OCI-LY7 (cell line): ENCODE measurements around the gene HS2ST1. TPM values are rescaled to one million over a fixed set of nuclear protein-coding genes. Genes with fewer than 3 reads are reported as not detected.

Experiments used
- BruUV-seq: library from RNA; stranded (reverse); fragments of 400-500 nt; replicated peaks from 2 replicates; lab custom pipeline; 2021; lab: Mats Ljungman, UMichigan
- CTCF ChIA-PET: fragments of 300-600 bp; sonication (Branson Sonifier 250); formaldehyde crosslinking; loops from one replicate; lab custom pipeline; 2022; ENCODE audit warnings: antibody characterized with exemption; ENCODE audit not compliant: unreplicated experiment; lab: Charles Lee
- POLR2A ChIA-PET: fragments of 300-600 bp; sonication (Branson Sonifier 250); formaldehyde crosslinking; loops from one replicate; lab custom pipeline; 2022; ENCODE audit warnings: antibody characterized with exemption; lab: Charles Lee
- DNase-seq: peaks from one replicate; pipeline ENCODE4 v3.0.0-alpha.2; 2015; ENCODE audit warnings: low spot score
- H2AFZ ChIP-seq: fragments of 200-600 bp; sonication (generic), shearing (Covaris generic); 2 replicates; pipeline ENCODE4 v1.6.1; 2014; ENCODE audit warnings: mild to moderate bottlenecking, antibody characterized with exemption, low read length, moderate library complexity
- H3K27ac ChIP-seq: fragments of 200-600 bp; sonication (generic); 2 replicates; pipeline ENCODE4 v1.5.1; 2014; ENCODE audit warnings: mixed run types, low read depth, mild to moderate bottlenecking, moderate library complexity, low read length, inconsistent platforms; ENCODE audit not compliant: poor library complexity, severe bottlenecking
- H3K36me3 ChIP-seq: fragments of 200-600 bp; sonication (generic); 2 replicates; pipeline ENCODE4 v1.6.1; 2014; ENCODE audit warnings: mild to moderate bottlenecking, antibody characterized with exemption, low read length, moderate library complexity, mixed read lengths; ENCODE audit not compliant: insufficient read depth
- H3K4me1 ChIP-seq: fragments of 200-600 bp; sonication (generic); 2 replicates; pipeline ENCODE4 v1.5.1; 2014; ENCODE audit warnings: mild to moderate bottlenecking, low read length; ENCODE audit not compliant: insufficient read depth, poor library complexity, severe bottlenecking
- H3K4me2 ChIP-seq: fragments of 200-600 bp; sonication (generic); 2 replicates; pipeline ENCODE4 v1.6.1; 2014; ENCODE audit warnings: mild to moderate bottlenecking, low read length
- H3K4me3 ChIP-seq: fragments of 200-600 bp; sonication (generic); 2 replicates; pipeline ENCODE4 v1.5.1; 2014; ENCODE audit warnings: mild to moderate bottlenecking, low read depth, low read length; ENCODE audit not compliant: poor library complexity, severe bottlenecking
- H3K79me2 ChIP-seq: fragments of 200-600 bp; sonication (generic); 2 replicates; pipeline ENCODE4 v1.6.1; 2016; ENCODE audit warnings: low read depth, mild to moderate bottlenecking, low read length, moderate library complexity, mixed read lengths; ENCODE audit not compliant: insufficient read depth
- H3K9me2 ChIP-seq: fragments of 200-600 bp; sonication (generic); 2 replicates; pipeline ENCODE4 v1.6.1; 2016; ENCODE audit warnings: mild to moderate bottlenecking, low read length, mixed read lengths; ENCODE audit not compliant: insufficient read depth
- H3K9me3 ChIP-seq: fragments of 200-600 bp; sonication (generic); 2 replicates; pipeline ENCODE4 v1.6.1; 2014; ENCODE audit warnings: mild to moderate bottlenecking, mixed run types, low read length, mixed read lengths
- H4K20me1 ChIP-seq: fragments of 200-600 bp; sonication (generic); 2 replicates; pipeline ENCODE4 v1.6.1; 2014; ENCODE audit warnings: mild to moderate bottlenecking, antibody characterized with exemption, low read length, moderate library complexity, mixed read lengths; ENCODE audit not compliant: insufficient read depth
- CTCF ChIP-seq: fragments of 200-600 bp; sonication (generic); conservative IDR thresholded peaks from 2 replicates; pipeline ENCODE4 v1.5.1; 2014; ENCODE audit warnings: mild to moderate bottlenecking, antibody characterized with exemption, low read length, moderate library complexity, mixed read lengths
- EZH2phosphoT487 ChIP-seq: fragments of 200-600 bp; sonication (generic); IDR thresholded peaks from 2 replicates; pipeline ENCODE4 v1.6.1; 2018; ENCODE audit warnings: low read depth, borderline replicate concordance, mild to moderate bottlenecking, mixed run types, antibody characterized with exemption, low read length, moderate library complexity, mixed read lengths
- intact Hi-C: fragments of 100-400 bp; cut with micrococcal nuclease; formaldehyde crosslinking; loops from one replicate; pipeline ENCODE4 v1.10.0; 2022; ENCODE audit not compliant: unreplicated experiment
- total RNA-seq, 2 experiments: library from RNA; depleted of rRNA in 1 of 2; stranded (reverse); fragments of >200 nt in 1 of 2; shearing (Covaris generic) in 1 of 2; gene quantifications; 2 replicates each; pipeline ENCODE4 v1.2.3, GENCODE V29; 2014 to 2022

Gene HS2ST1
- total RNA-seq, 2 experiments from 2014 or later, result 20.9 to 63.7 TPM

DNA sequence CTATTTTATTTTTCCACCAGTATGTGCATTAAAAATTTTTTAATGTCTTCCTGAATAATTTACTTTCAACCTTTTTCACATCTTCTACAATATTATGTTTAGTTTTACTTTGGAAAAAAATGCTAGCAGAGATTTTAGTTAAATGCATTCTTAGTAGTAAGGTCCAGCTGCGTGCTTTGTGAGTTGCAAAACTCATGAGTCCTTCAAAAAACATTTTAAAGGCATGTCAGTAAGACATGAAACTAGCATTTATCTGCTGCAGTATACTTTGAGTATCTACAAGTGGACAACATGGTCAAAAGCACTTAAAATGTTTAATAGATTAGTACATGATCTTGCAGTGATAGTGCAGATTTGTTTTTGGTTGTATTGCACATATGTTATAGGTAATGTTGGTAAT is 139.0 kb downstream of the HS2ST1 start:
- peak overlapping the region; percentile 98 for H3K27ac ChIP-seq
- intact Hi-C loops, result loop anchor here (2.0 to 10.0 kb wide), 4 partner anchors 29 to 279 kb away; partner anchors contain the start of genes HS2ST1 and SELENOF
- no peak overlapping the region for H2AFZ ChIP-seq
- peak; percentile 43 for DNase-seq
- ChIA-PET CTCF (interaction anchor here (0.9 kb wide), 1 partner anchor 31 kb away, joined by 3 read pairs; no protein-coding TSS in a partner anchor), POLR2A (interaction anchor here (0.7 to 1.8 kb wide), 12 partner anchors 8 to 349 kb away, joined by 3 to 19 read pairs (median 5); partner anchors contain the start of genes HS2ST1, SELENOF and SH3GLB1)
- H4K20me1 ChIP-seq, result no peaks in the 10 kb centered on the region
- no peak for TF ChIP-seq CTCF
- TF ChIP-seq EZH2phosphoT487, result no peak
- peaks cover 27% of the 10 kb centered on the region for H3K9me3 ChIP-seq
- BruUV-seq, result no TSS peak
- peak overlapping the region; percentile 89 for H3K4me2 ChIP-seq
- H3K4me3 ChIP-seq, result peak overlapping the region; percentile 57
- H3K79me2 ChIP-seq, result peaks cover 89% of the 10 kb centered on the region
- peaks cover 42% of the 10 kb centered on the region for H3K36me3 ChIP-seq
- no peaks in the 10 kb centered on the region for H3K9me2 ChIP-seq
- peaks cover 92% of the 10 kb centered on the region for H3K4me1 ChIP-seq

GRCh38 chr1:87056974-87057373 is 142.5 kb downstream of the HS2ST1 start:
- Histone ChIP-seq H3K4me2 (peak overlapping the region; percentile 65), H3K4me1 (peaks cover 96% of the 10 kb centered on the region), H3K79me2 (peaks cover 91% of the 10 kb centered on the region), H3K27ac (peak overlapping the region; percentile 98), H3K9me3 (peaks cover 53% of the 10 kb centered on the region), H3K4me3 (peak overlapping the region; percentile 54), H3K36me3 (peaks cover 57% of the 10 kb centered on the region), H2AFZ (no peak overlapping the region), H4K20me1 (no peaks in the 10 kb centered on the region), H3K9me2 (no peaks in the 10 kb centered on the region)
- ChIA-PET POLR2A (interaction anchor here (0.8 to 5.2 kb wide), 8 partner anchors 10 to 143 kb away, joined by 3 to 42 read pairs (median 5); partner anchors contain the start of genes HS2ST1 and SELENOF), CTCF (no interaction called here)
- TF ChIP-seq EZH2phosphoT487, result no peak
- no peak for TF ChIP-seq CTCF
- TSS peak; percentile 91 for BruUV-seq
- intact Hi-C loops, result loop anchor here (5.0 to 10.0 kb wide), 2 partner anchors 225 to 282 kb away; no protein-coding TSS in a partner anchor
- no peak for DNase-seq

DNA sequence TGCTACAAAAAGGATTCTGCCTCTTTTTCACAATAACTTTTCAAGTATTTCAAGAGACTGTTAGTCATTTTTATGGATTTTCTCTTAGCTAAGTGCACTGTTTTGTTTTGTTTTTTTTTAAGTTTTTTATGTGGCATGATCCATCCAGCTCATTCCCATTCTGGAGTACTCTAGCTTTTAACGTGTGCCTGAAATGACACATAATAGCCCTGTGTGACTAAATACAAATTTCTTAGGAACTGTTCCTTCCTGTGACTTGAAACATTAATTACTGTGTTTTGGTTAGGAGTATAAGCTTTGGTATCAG is 143.9 kb downstream of the HS2ST1 start:
- intact Hi-C loops, result loop anchor here (5.0 to 10.0 kb wide), 2 partner anchors 226 to 283 kb away; no protein-coding TSS in a partner anchor
- TF ChIP-seq EZH2phosphoT487 (no peak), CTCF (no peak)
- Histone ChIP-seq H3K4me3 (peak overlapping the region; percentile 58), H3K79me2 (peaks cover 92% of the 10 kb centered on the region), H3K4me2 (peak overlapping the region; percentile 79), H3K4me1 (peaks cover 94% of the 10 kb centered on the region), H3K9me3 (peaks cover 66% of the 10 kb centered on the region), H2AFZ (no peak overlapping the region; the same call in 1 of the 2 replicates), H3K36me3 (peaks cover 70% of the 10 kb centered on the region), H3K9me2 (no peaks in the 10 kb centered on the region), H3K27ac (peak overlapping the region; percentile 98), H4K20me1 (no peaks in the 10 kb centered on the region)
- ChIA-PET POLR2A (interaction anchor here (0.7 to 5.2 kb wide), 14 partner anchors 8 to 438 kb away, joined by 3 to 42 read pairs (median 5); partner anchors contain the start of genes HS2ST1 and SELENOF), CTCF (no interaction called here)
- TSS peak; percentile 63 for BruUV-seq
- no peak for DNase-seq
